Inflammatory macrophage (primary cell): ENCODE data around the gene NOP9.

Experiments used
- DNase-seq, 2 donors: peaks; one replicate each; pipeline ENCODE4 v3.0.0-alpha.2; 2020 to 2022

NOP9 gene

GRCh38 chr14:24281636-24282035 is 18.0 kb upstream of the NOP9 start:
- peak; percentile 52 to 64 for DNase-seq

- DNase-seq, result peak; percentile 9 to 61
Observed at GRCh38 chr14:24282736-24283135, 16.9 kb upstream of the NOP9 start.

GRCh38 chr14:24283796-24284460 is 15.7 kb upstream of the NOP9 start:
- no peak for DNase-seq

GRCh38 chr14:24284501-24285035 is 15.1 kb upstream of the NOP9 start:
- no peak for DNase-seq

GRCh38 chr14:24285351-24285750 is 14.3 kb upstream of the NOP9 start:
- DNase-seq, result no peak

- no peak for DNase-seq
Observed at GRCh38 chr14:24286996-24287395, 12.7 kb upstream of the NOP9 start.

GRCh38 chr14:24289649-24290280 is 9.9 kb upstream of the NOP9 start:
- DNase-seq, result no peak

GRCh38 chr14:24290746-24291145 is 8.9 kb upstream of the NOP9 start:
- no peak for DNase-seq

GRCh38 chr14:24291446-24292117 is 8.1 kb upstream of the NOP9 start:
- DNase-seq, result no peak

- DNase-seq, result no peak
Observed at GRCh38 chr14:24292118-24292807, 7.4 kb upstream of the NOP9 start.

- no peak for DNase-seq
Observed at GRCh38 chr14:24293525-24293924, 6.1 kb upstream of the NOP9 start.

GRCh38 chr14:24296341-24297157 is 3.1 kb upstream of the NOP9 start:
- DNase-seq, result peak; percentile 81 to 84

GRCh38 chr14:24297190-24297964 is 2.3 kb upstream of the NOP9 start:
- DNase-seq, result no peak

GRCh38 chr14:24298892-24299254 is 777 bp upstream of the NOP9 start:
- no peak for DNase-seq

- no peak for DNase-seq
Observed at GRCh38 chr14:24300326-24300980, 803 bp downstream of the NOP9 start.

- DNase-seq, result no peak
Observed at GRCh38 chr14:24304019-24304387, 4.4 kb downstream of the NOP9 start.

GRCh38 chr14:24307156-24307574 is 7.5 kb downstream of the NOP9 start:
- no peak for DNase-seq

- peak; percentile 84 to 88 for DNase-seq
Observed at GRCh38 chr14:24307575-24308341, 8.1 kb downstream of the NOP9 start, which contains the start of gene CIDEB. CIDEB (minus strand) TSS chr14:24307977; CDS start chr14:24307858, 119 bp downstream.

GRCh38 chr14:24308342-24309124 is 8.9 kb downstream of the NOP9 start:
- no peak for DNase-seq
